ENCODE measurements around the gene CYP3A4.
A peak's percentile ranks its signal among the peaks of the same experiment; 100 is the strongest.
"Not testable (repeated sequence)": the region's sequence is repeated elsewhere in the genome, so short reads cannot be mapped to it uniquely, and the experiment has no call there.

CYP3A4 gene

DNA sequence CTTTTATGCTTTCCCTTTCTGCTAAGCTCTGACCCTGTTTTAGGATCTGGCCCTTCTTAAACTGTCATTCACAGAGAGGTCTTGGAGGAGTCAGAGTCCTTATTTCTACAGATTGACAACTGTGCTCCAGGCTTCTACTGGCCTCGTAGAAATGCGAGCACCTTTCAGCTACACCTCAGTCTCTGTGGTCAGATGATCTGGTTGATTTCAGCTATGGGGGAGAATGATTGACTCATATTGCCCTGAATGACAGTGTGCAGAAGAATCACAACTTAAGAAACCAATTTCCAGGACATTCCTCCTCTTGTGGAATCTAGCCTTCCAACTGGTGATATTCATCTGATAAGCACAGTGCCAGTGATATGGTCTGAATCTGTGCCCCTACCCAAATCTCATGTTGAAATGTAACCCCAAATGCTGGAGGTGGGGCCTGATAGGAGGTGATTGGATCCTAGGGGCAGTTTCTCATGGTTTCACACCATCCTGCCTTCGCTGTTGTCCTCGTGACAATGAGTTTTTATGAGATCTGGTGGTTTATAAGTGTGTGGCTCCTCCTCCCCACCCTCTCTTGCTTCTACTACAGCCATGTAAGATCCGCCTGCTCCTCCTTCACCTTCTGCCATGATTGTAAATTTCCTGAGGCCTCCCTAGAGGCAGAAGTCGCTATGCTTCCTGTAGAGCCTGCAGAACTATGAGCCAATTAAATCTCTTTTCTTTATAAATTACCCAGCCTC, 35.0 kb downstream of the CYP3A4 start:
- no peak for DNase-seq

DNA sequence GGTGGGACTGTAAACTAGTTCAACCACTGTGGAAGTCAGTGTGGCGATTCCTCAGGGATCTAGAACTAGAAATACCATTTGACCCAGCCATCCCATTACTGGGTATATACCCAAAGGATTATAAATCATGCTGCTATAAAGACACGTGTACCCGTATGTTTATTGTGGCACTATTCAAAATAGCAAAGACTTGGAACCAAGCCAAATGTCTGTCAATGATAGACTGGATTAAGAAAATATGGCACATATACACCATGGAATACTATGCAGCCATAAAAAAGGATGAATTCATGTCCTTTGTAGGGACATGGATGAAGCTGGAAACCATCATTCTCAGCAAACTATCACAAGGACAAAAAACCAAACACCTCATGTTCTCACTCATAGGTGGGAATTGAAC, 37.1 kb downstream of the CYP3A4 start:
- not testable (repeated sequence) for DNase-seq

- not testable (repeated sequence) for DNase-seq
Measured at GRCh38 chr7:99745395-99745794, 38.6 kb downstream of the CYP3A4 start.

GRCh38 chr7:99742737-99743394, 41.1 kb downstream of the CYP3A4 start:
- no peak for DNase-seq

DNA sequence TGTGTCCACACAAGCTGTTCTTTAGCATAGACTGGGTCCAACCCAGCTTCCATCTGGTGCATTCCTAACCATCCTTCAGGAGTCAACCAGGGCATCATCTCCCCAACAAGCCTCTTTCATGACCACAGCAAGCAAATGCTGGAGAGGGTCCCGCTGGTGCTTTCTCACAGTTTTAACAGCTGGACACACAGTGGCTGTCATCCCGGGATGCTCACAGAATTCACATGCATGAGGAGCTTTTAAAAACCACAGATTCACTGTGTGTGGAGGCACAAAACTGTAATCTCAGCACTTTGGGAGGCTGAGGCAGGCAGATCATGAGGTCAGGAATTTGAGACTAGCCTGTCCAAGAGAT, 42.6 kb downstream of the CYP3A4 start:
- no peak for DNase-seq

- DNase-seq, result no peak
Measured at GRCh38 chr7:99740573-99741440, 43.2 kb downstream of the CYP3A4 start.

DNA sequence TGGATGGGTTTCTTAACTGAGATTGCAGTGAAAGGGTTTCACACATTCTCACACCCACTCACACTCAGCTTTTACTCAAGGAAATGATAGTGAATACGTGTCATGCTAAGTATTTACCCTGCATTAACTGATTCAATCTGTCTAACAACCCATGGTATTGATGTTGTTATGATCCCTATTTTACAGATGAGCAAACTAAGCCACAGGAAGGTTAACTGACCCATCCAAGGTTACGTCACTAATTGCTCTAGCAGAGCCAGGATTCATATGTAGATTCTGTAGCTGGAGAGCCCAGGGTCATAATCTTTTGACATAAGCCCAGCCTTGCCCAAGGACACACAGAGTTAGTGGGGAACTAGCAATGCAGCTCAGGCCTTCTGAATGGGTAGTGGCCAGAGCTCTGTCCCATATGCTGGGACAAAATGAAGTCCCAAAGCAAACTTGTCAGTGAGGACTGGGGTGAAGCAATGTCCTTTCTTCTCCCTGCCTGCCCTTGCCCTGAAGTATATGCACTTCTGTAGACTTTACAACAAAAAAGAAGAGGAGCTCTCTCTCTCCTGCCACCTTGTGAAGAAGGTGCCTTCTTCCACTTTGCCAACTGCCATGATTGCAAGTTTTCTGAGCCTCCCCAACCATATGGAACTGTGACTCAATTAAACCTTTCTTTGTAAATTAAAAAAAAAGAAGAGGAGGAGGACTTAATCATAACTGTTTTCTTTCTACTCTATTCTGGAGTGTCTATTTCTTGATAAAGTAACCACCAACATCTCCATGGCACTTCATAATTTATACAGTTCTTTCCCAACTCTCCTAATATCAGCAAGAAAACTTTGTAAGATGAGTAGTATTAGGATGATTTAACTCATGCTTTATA, 44.0 kb downstream of the CYP3A4 start:
- no peak for DNase-seq

GRCh38 chr7:99737726-99738125, 46.3 kb downstream of the CYP3A4 start:
- DNase-seq, result no peak

- DNase-seq, result not testable (repeated sequence)
Measured at GRCh38 chr7:99736667-99737066, 47.3 kb downstream of the CYP3A4 start.

DNA sequence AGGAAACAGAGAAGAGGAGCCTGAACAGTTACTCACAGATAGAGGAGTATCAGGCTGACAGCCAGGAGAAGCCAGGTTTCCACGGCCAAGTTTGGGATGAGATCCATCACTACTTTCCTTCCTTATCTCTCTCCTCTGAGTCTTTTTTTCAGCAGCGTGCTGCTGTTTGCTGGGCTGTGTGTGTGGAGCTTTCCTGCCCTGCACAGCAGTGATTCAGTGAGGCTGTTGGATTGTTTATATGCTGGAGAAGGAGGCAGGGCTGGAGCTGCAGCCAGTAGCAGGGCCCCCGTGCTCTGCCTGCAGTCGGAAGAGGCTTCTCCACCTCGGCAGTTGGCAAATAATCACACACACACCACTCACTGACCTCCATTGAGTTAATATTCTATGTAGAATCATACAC, 49.0 kb downstream of the CYP3A4 start, which contains the start of gene CYP3A7:
CYP3A7 (minus strand) TSS at position 210 of the 400 bp plus-strand sequence; CDS start at position 107, 103 bp downstream.
- DNase-seq, result no peak

DNA sequence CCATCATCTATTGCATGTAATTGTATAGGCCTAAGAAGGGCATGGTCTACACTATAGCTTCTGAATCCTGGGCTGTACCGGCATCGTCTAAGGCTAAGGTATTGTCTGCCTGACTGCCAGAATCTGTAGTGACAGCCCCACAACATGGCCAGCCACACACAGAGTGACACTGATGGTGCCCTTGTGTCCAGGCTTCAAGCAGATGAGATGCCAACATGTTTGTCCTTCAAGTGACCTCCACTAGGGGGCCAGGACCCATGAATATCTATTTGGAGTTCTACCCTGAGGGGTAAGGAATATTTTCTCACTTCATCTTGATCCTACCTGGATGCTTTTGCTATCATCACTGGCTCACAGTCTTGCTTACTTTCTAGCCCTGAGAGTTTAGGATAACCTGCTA, 50.5 kb downstream of the CYP3A4 start:
- DNase-seq, result no peak

DNA sequence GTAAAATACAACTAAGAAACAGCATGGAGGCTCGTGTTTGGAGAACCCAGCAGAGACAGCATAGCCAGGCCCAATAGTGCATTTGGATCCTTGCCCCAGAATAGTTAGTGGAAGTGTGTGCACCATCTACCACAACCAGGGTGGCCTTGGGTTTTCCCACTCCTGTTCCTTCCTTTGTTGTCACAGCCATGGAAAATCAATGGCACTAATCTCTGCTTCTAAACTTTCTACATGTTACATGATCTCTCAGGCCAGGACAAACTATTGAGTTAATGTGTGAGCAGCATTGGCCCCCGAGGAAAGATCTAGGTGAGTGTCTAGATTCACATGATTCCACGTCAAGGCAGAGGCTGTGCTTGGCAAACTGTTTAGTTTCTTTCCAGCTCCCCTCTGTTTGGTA, 51.0 kb downstream of the CYP3A4 start:
- DNase-seq, result no peak

GRCh38 chr7:99731638-99732374, 52.2 kb downstream of the CYP3A4 start:
- no peak for DNase-seq

DNA sequence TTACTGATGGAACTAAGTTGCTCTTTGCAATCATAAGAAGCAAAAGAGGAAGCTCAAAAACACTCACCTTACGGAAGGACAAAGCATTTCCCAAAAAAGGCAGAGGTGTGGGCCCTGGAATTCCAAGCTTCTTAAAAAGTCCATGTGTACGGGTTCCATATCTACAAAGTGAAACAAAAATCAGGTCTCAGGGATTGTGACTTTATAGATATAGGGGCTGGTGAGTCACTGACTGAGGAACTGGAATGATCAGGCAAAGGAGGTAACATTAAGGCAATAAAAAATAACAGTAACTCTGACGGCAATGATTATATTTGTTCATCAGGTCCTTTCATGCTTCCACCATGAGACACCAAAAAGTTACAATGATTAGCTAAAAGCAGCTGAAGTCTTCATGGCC, 53.0 kb downstream of the CYP3A4 start:
- DNase-seq, result no peak

- DNase-seq, result no peak
Measured at GRCh38 chr7:99730238-99730810, 53.7 kb downstream of the CYP3A4 start.

DNA sequence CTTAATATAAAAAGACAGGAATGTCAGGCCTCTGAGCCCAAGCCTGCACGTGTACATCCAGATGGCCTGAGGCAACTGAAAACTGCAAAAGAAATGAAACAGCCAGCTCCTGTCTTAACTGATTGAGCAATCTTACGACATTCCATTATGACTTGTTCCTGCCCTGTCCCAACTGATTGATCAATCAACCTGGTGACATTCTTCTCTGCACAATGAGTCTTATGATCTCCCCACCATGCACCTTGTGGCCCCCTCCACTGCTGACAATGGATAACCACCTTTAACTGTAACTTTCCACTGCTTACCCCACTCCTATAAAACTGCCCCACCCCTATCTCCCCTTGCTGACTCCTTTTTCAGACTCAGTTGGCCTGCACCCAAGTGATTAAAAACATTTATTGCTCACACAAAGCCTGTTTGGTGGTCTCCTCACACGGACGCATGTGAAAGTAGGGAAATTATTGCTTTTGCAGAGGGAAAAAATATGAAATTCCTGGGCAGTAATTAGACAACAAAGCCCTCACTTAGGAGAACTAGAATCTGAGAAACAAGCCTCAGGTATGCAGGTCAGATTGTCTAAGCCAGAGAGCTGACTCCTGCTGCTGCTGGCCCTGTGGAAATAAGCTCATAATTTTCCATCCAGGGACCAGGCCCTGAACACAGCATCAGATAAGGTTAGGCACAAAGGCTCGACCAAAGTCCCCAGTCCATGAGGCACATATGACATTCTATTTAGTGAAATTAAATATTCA, 54.3 kb downstream of the CYP3A4 start:
- no peak for DNase-seq

DNA sequence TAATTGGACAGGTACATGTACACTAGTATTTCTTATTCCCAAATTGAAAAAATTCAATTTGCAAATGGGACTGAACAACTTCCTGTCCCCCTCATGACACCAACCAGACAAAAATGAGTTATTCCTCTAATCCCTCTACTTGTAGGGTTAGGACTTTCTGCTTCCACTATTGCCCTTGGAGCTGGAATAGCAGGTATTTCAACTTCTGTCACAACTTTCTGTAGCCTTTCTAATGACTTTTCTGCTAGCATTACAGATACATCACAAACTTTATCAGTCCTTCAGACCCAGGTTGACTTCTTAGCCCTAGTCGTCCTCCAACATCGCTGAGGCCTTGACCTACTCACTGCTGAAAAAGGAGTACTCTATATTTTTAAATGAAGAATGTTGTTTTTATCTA, 55.4 kb downstream of the CYP3A4 start:
- DNase-seq, result no peak

DNA sequence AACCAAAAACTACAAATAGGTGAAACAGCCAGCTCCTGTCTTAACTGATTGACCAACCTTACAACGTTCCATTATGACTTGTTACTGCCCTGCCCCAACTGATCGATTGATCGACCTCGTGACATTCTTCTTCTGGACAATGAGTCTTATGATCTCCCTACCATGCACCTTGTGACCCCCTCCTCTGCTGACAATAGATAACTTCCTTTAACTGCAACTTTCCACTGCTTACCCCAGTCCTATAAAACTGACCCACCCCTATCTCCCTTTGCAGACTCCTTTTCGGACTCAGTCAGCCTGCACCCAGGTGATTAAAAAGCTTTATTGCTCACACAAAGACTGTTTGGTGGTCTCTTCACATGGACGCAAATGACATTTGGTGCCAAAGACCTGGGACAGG, 60.8 kb downstream of the CYP3A4 start:
- DNase-seq, result not testable (repeated sequence)

- peak; percentile 26 for DNase-seq
Measured at GRCh38 chr7:99720800-99721595, 63.0 kb downstream of the CYP3A4 start.

All from right hindlimb (tissue), 1 donor.